ENCODE data around the gene HES7.
"Not testable (repeated sequence)": the region's sequence is repeated elsewhere in the genome, so short reads cannot be mapped to it uniquely, and the experiment has no call there.

Gene HES7

GRCh38 chr17:8123695-8124349, at the start of gene HES7:
Gene HES7, minus strand, starts transcription at chr17:8124106. Its CDS starts 22 bp downstream, at chr17:8124084.
- no peak for DNase-seq

- peak; percentile 91 for DNase-seq
Measured at GRCh38 chr17:8173056-8173870, 49.4 kb upstream of the HES7 start.

GRCh38 chr17:8170186-8170585, 46.3 kb upstream of the HES7 start:
- not testable (repeated sequence) for DNase-seq

- DNase-seq, result no peak
Measured at GRCh38 chr17:8167526-8167925, 43.6 kb upstream of the HES7 start.

- DNase-seq, result no peak
Measured at GRCh38 chr17:8166731-8167130, 42.8 kb upstream of the HES7 start.

GRCh38 chr17:8164815-8165131, 40.9 kb upstream of the HES7 start:
- no peak for DNase-seq

GRCh38 chr17:8163978-8164814, 40.3 kb upstream of the HES7 start:
- DNase-seq, result no peak

- DNase-seq, result no peak
Measured at GRCh38 chr17:8162997-8163977, 39.4 kb upstream of the HES7 start.

GRCh38 chr17:8162233-8162996, 38.5 kb upstream of the HES7 start, which contains the start of gene VAMP2:
Gene VAMP2, minus strand, starts transcription at chr17:8162948. Its CDS starts 69 bp downstream, at chr17:8162879.
- DNase-seq, result no peak

GRCh38 chr17:8161289-8162232, 37.7 kb upstream of the HES7 start:
- DNase-seq, result no peak

GRCh38 chr17:8160741-8161221, 36.9 kb upstream of the HES7 start:
- DNase-seq, result no peak

- no peak for DNase-seq
Measured at GRCh38 chr17:8160224-8160577, 36.3 kb upstream of the HES7 start.

- DNase-seq, result no peak
Measured at GRCh38 chr17:8159459-8160223, 35.7 kb upstream of the HES7 start.

GRCh38 chr17:8159032-8159400, 35.1 kb upstream of the HES7 start:
- DNase-seq, result no peak

- DNase-seq, result peak; percentile 25
Measured at GRCh38 chr17:8158267-8159031, 34.5 kb upstream of the HES7 start.

- DNase-seq, result peak; percentile 98
Measured at GRCh38 chr17:8156246-8156992, 32.5 kb upstream of the HES7 start.

GRCh38 chr17:8155996-8156245, 32.0 kb upstream of the HES7 start:
- DNase-seq, result no peak
